ENCODE results near the gene TWNK. TPM values are rescaled to one million over a fixed set of nuclear protein-coding genes. Genes with fewer than 3 reads are reported as not detected.

Gene TWNK
- total RNA-seq, 6 experiments from 2014 or later, result 5.7 to 9.5 (median 7.0) TPM

GRCh38 chr10:100998183-100998990, 11.0 kb downstream of the TWNK start:
- Mint-ChIP-seq H3K36me3 (ENCODE audit: low read depth) (peaks cover 11% of the 10 kb centered on the region; the same call in 1 of the 2 replicates), H3K9me3 (no peaks in the 10 kb centered on the region), H3K27me3 (ENCODE audit: insufficient read depth) (no peaks in the 10 kb centered on the region; the same call in none of the 2 replicates), H3K27ac (peak overlapping the region; percentile 95), H3K4me1 (ENCODE audit: low read depth) (peaks cover 34% of the 10 kb centered on the region), H3K4me3 (peak overlapping the region; percentile 90)
- no peak for TF ChIP-seq CTCF (IDR thresholded peaks at IDR 0.05)
- DNase-seq, result peak; percentile 67

- Mint-ChIP-seq H3K4me3 (peak overlapping the region; percentile 90), H3K4me1 (ENCODE audit: low read depth) (peaks cover 34% of the 10 kb centered on the region), H3K9me3 (no peaks in the 10 kb centered on the region), H3K27me3 (ENCODE audit: insufficient read depth) (no peaks in the 10 kb centered on the region; the same call in none of the 2 replicates), H3K36me3 (ENCODE audit: low read depth) (peaks cover 6% of the 10 kb centered on the region; the same call in 1 of the 2 replicates), H3K27ac (peak overlapping the region; percentile 95)
- TF ChIP-seq CTCF (IDR thresholded peaks at IDR 0.05), result peak; percentile 99
- peak; percentile 53 for DNase-seq
Observed at GRCh38 chr10:100998991-100999741, 11.8 kb downstream of the TWNK start.

- Mint-ChIP-seq H3K27ac (peak within 1 kb of the TSS; percentile 95), H3K9me3 (no peaks in the 10 kb centered on the region), H3K4me1 (ENCODE audit: low read depth) (peaks cover 29% of the 10 kb centered on the region), H3K36me3 (ENCODE audit: low read depth) (peaks cover 6% of the 10 kb centered on the region; the same call in 1 of the 2 replicates), H3K27me3 (ENCODE audit: insufficient read depth) (no peaks in the 10 kb centered on the region; the same call in none of the 2 replicates), H3K4me3 (peak within 1 kb of the TSS; percentile 90)
- DNase-seq, result no peak
- no peak for TF ChIP-seq CTCF (IDR thresholded peaks at IDR 0.05)
Observed at GRCh38 chr10:100999742-101000126, 12.4 kb downstream of the TWNK start, which contains the start of gene LZTS2. TSS of gene LZTS2 (plus strand) at chr10:100999808. CDS start at chr10:101002539, 2,731 bp downstream.

- H3K36me3 Mint-ChIP-seq (ENCODE audit: low read depth), result peaks cover 6% of the 10 kb centered on the region; the same call in 1 of the 2 replicates
- no peaks in the 10 kb centered on the region for H3K9me3 Mint-ChIP-seq
- H3K27ac Mint-ChIP-seq, result peak overlapping the region; percentile 95
- TF ChIP-seq CTCF (IDR thresholded peaks at IDR 0.05), result no peak
- H3K4me1 Mint-ChIP-seq (ENCODE audit: low read depth), result peaks cover 27% of the 10 kb centered on the region
- H3K27me3 Mint-ChIP-seq (ENCODE audit: insufficient read depth), result no peaks in the 10 kb centered on the region; the same call in none of the 2 replicates
- peak overlapping the region; percentile 89 for H3K4me3 Mint-ChIP-seq
- peak; percentile 28 for DNase-seq
Observed at GRCh38 chr10:101000127-101000914, 13.0 kb downstream of the TWNK start.

Data from HFFc6 (cell line).